Measurements from ENCODE around the gene ACSS3.

ACSS3 gene

DNA sequence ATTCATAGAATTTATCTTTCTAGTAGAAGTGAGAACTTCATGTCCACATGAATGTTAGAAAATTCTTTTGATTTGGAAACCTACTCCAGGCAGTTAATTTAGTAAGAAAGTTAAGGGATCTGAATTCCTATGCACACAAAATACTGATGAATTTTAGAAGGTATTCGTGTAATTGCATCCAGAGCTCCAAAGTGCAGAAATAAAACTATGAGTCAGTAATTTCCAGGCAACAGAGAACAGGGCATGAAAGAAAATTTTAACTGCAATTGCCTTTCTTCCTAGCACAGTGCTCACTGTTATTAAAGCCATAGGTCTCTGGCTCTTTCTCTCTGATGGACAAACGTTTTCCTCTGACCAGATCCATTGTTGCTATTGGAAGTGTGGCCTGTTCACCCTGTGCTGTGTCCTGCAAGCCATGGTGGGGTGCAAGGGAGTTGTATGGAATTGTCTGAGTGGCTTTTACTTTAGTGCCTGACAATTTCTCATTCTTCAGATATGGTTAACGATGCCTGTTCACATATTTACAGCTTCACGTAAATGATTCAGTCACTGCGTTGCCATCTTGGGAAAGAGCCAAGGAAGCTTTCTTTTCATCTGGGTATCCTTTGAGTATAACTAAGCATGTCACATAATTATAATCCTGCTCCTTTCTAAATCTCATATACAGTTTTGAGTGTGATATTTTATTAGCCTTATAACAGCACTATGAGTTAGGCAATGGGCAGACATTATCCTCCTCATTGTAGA lies 145.1 kb downstream of the ACSS3 start:
- DNase-seq (ENCODE audit: low read depth in 2 of 2): no peak

DNA sequence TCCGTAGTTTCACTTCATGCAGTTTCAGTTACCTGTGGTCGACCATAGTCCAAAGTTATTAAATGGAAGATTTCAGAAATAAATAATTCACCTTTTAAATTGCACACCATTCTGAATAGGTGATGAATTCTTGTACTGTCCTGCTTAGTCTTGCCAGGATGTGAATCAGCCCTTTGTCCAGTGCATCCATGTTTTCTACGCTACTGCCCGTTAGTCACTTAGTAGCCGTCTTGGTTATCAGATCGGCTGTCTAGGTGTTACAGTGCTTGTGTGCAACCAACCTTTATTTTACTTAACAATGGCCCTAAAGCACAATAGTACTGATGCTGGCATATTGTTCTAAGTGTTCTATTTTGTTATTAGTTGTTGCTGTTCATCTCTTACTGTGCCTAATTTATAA lies 146.7 kb downstream of the ACSS3 start:
- no peak for DNase-seq (ENCODE audit: low read depth in 2 of 2)

- no peak for DNase-seq (ENCODE audit: low read depth in 2 of 2)
Observed at GRCh38 chr12:81229759-81230158, 151.9 kb downstream of the ACSS3 start.

- DNase-seq (ENCODE audit: low read depth in 2 of 2): no peak
Observed at GRCh38 chr12:81231574-81232368, 153.9 kb downstream of the ACSS3 start.

DNA sequence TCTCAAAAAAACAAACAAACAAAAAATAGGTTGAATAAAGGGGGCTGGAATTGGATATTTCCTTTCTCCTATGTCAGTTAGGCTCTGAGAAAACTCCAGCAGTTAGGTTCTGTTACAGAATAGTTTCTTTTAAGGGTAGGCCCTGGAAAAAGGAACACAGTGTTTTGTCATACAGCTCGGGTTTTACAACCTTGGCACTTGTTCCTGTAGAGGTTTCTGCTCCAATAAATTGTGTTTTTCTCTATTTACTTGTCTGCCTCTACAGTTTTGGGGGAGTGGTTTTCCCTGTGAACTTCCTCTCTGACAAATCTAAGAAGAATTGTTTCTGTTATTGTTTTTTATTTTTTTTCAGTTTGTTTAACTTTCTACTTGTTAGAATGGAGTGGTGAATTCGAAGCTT lies 167.6 kb downstream of the ACSS3 start:
- no peak for DNase-seq (ENCODE audit: low read depth in 2 of 2)

GRCh38 chr12:81245907-81246570 lies 168.2 kb downstream of the ACSS3 start:
- no peak for DNase-seq (ENCODE audit: low read depth in 2 of 2)

GRCh38 chr12:81249976-81250375 lies 172.1 kb downstream of the ACSS3 start:
- DNase-seq (ENCODE audit: low read depth in 2 of 2): no peak

DNA sequence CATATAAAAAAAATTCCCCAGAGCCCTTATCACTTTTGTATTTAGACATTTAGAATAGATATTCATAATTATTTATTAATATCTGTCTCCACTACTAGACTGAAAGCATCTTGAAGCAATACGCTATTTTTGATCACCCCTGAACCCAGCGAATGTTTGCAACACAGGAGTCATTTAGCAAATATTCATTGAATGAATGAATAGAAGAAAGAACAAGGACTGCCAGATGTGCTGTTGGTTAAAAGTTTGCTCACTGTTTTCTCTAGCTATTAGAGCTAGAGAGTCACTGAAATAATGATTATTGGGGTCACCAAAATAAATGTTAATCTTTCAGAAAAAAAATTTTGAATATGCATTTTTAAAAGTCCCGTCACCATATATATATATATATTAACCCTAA lies 174.3 kb downstream of the ACSS3 start:
- no peak for DNase-seq (ENCODE audit: low read depth in 2 of 2)

DNA sequence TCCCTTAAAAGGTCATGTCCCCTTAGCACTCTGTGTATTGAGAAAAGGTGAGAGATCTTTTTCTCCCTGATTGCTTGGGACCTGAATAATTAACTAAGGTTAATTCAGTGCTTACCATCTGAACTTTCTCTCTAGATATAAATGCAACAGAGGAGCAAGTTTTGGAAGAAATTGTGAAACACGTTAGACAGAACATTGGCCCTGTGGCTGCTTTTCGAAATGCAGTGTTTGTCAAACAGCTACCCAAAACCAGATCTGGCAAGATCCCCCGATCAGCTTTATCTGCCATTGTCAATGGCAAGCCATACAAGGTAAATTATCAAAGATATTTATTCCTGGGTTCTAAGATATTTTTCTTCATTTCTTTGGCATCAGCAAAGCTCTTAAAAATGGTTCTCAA lies 175.5 kb downstream of the ACSS3 start:
- no peak for DNase-seq (ENCODE audit: low read depth in 2 of 2)

DNA sequence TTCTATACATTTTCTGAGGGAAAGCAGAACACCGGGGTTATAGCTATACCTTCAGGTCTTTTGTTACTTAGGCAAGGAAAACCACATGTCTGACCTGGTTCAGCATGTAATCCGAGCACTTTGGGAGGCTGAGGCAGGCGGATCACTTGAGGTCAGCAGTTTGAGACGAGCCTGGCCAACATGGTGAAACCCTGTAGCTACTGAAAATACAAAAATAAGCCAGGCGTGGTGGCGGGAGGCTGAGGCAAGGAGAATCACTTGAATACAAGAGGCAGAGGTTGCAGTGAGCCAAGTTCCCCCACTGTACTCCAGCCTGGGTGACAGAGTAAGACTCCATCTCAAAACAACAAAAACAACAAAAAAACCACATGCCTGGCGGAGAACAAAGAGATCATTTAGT lies 177.6 kb downstream of the ACSS3 start:
- no peak for DNase-seq (ENCODE audit: low read depth in 2 of 2)

DNA sequence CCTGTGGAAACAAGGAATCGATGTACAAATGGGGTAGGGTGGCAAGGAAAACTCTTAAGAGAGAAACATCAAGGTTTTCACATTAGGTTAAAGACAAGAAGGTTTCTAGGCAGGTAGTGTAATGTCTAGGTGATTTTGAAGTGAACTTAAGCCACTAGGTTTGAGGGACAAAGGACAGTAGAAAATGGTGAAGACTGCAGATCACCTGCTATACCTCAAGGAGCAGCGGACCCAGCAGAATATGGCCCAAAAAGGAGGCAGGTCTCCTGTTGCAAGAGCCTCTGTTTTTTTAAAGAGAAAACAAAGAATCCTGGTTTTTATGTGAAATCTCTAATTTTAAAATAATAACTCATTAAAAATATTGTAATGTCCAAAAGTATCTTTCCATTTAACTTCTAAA lies 178.1 kb downstream of the ACSS3 start:
- DNase-seq (ENCODE audit: low read depth in 2 of 2): no peak

DNA sequence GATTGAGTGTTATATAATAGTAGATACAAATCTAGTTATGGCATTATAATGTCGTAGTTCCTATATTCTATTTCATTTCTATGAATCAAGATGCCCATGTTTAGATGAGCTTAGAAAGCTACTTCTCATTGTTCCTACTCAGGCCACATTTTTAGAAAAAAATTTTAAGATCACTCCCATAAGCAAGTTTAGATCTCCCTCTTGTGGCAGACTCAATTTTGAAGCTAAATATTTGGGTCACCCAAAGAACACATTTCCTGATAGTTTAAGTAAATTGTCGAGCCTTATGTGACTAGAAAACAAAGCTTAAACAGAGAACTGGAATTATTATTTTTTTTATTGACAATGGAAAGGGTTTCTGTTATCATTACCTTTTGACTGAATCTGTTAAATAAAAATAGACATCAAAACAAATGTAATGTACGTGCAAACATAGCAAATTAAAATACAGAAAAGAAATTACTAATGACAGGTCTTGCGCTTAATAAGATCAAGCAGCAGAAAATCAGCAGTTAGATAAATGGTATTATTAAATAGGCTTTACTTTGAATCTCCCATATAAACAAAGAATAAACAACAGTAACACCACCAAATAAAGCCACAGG lies 180.2 kb downstream of the ACSS3 start:
- DNase-seq (ENCODE audit: low read depth in 2 of 2): no peak

DNA sequence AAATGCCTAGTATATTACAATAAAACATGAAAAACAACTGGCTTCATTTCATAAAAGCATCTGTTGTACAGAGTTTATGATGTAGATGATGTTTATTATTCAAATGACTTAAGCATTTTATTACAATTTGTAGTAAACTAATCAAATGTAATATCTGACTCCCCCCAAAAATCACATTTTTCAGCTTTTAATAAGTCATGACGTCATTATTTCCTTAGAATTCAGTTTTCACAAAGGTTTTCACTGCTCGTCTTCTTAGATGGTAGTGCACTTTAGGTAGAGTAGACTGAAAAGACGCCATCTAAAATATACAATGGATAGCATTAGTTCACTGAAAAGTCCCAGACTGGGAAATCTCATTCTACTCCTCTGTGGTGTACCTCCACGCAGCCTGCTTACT lies 181.5 kb downstream of the ACSS3 start:
- DNase-seq (ENCODE audit: low read depth in 2 of 2): no peak

- DNase-seq (ENCODE audit: low read depth in 2 of 2): no peak
Observed at GRCh38 chr12:81261508-81262207, 183.8 kb downstream of the ACSS3 start.

DNA sequence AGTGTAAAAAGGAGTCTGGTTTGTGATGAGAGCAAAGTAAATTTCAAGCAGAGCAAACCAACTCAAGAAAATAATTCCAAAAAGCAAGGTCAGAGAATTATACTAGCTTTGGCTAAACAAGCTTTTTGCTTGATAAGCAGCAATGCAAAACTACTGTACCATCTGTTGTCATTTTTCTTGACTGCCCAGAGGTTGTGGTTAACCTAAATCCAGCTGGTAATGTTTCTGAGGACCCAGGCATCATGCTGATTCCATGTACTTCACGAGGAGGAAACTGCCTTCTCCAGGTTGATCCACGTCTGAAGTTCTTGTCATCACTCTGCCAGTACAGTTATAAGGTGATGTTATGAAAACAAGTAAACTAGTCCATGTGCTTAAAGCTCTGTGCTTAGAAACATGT lies 185.2 kb downstream of the ACSS3 start:
- DNase-seq (ENCODE audit: low read depth in 2 of 2): no peak

- no peak for DNase-seq (ENCODE audit: low read depth in 2 of 2)
Observed at GRCh38 chr12:81270385-81270784, 192.5 kb downstream of the ACSS3 start.

GRCh38 chr12:81274637-81275529 lies 197.0 kb downstream of the ACSS3 start:
- DNase-seq (ENCODE audit: low read depth in 2 of 2): no peak

GRCh38 chr12:81284137-81284536 lies 206.3 kb downstream of the ACSS3 start:
- no peak for DNase-seq (ENCODE audit: low read depth in 2 of 2)

DNA sequence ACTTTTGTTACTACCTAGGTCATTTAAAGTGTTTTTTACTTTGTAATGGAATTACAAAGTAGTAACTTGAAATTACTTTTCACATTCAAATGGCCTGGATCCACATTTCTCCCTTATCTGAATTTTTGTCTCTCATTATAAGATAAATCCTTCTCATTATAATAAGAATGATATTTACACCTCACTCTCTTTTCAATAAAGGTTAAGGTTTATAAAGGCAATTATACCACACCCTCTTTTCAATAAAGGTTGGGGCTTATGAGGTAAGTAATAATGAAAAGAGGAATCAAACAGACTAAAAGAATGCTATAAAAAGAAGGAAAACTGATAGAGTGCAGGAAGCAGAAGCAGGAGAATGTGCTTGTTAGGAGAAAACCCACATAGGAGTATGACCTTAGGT lies 210.8 kb downstream of the ACSS3 start:
- DNase-seq (ENCODE audit: low read depth in 2 of 2): no peak

DNA sequence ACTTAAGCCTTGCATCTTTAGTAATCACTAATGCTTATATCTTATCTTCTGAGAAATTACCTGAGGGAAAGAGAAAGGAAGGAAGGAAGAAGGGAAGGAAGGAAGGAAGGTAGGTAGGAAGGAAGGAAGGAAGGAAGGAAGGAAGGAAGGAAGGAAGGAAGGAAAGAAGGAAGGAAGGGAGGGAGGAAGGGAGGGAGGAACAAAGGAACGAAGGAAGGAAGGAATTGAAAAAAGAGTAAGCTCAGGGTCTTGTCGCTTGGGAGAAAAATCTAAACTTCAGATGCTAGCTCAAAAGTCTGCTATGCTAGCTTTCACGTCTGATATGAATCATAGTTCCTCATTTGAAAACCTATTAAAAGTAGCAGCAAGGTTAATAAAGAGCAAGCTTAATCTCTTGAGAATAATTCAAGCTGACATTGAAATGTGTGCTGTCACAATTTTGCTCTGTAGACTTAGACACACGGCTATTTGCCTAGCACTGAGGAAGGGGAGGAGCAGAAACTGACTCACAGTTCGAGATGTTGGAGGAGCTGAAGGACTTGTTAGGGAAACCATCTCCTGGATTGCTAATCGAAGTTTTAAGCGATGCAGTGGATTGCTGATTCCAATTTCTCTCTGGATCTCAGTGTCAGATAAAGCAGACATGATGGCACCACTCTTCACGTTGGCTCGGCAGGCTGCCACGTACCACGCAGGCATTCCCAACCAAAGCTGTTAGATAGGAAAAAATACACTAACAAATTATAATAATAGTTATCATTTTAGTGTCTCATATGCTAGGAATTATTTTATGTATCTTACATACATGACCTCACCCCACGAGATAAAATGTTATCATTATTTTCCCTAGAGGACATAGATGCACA lies 216.7 kb downstream of the ACSS3 start:
- no peak for DNase-seq (ENCODE audit: low read depth in 2 of 2)

Measured in stimulated activated CD8-positive, alpha-beta memory T cell treated with anti-CD3 and anti-CD28 coated beads, Interleukin-15, amount 100 ng/mL, for 48 hours (primary cell).